Activated CD8-positive, alpha-beta T cell treated with anti-CD3 and anti-CD28 coated beads for 36 hours (primary cell): ENCODE data around the gene SRSF3. TPM values are rescaled to one million over a fixed set of nuclear protein-coding genes. Genes with fewer than 3 reads are reported as not detected.

Experiments
- microRNA-seq: library from miRNA; unstranded; fragments of <30 nt; microRNA quantifications from one replicate; pipeline ENCODE4 v1.2.0, GENCODE V29; 2022; ENCODE audit warnings: borderline microRNAs expressed, borderline replicate concordance
- total RNA-seq, 2 experiments: library from RNA; stranded (reverse); gene quantifications; one replicate each; pipeline ENCODE4 v1.2.3, GENCODE V29; 2021

SRSF3 gene
- total RNA-seq, 2 experiments from 2014 or later, result 402 to 404 TPM

Small RNA genes within 50 kb of the gene (microRNA-seq; reads per million reads assigned to microRNA genes)
- not detected for gene MIR3925

Other genes with a start within 250 kb of the SRSF3 start
- under 1 TPM; 0.51 to 0.86 TPM for gene ETV7, start 206.7 kb upstream of the SRSF3 start, total RNA-seq
- gene PXT1, start 151.5 kb upstream of the SRSF3 start, total RNA-seq, result under 1 TPM; 0.22 to 0.36 TPM
- 10 to 100 TPM; 42.7 to 45.1 TPM for gene KCTD20, start 151.4 kb upstream of the SRSF3 start, total RNA-seq
- gene STK38, start 46.9 kb upstream of the SRSF3 start, total RNA-seq, result 10 to 100 TPM; 22.9 to 23.4 TPM
- gene CDKN1A, start 84.4 kb downstream of the SRSF3 start, total RNA-seq, result 10 to 100 TPM; 42.3 to 47.4 TPM
- under 1 TPM in 1 of 2 experiments, not detected in 1; 0.07 TPM for gene RAB44, start 103.5 kb downstream of the SRSF3 start, total RNA-seq
- gene CPNE5, start 245.1 kb downstream of the SRSF3 start, total RNA-seq, result 1 to 10 TPM in 1 of 2 experiments, under 1 TPM in 1; 0.69 to 1.2 TPM